HG02885 (cell line): ENCODE results near the gene TRAF2.

Experiments used
- ATAC-seq: cut with Tn5 transposase; IDR thresholded peaks from one replicate; pipeline ENCODE4 v1.9.1; 2021; ENCODE audit warnings: mild to moderate bottlenecking; ENCODE audit not compliant: unreplicated experiment, poor library complexity

TRAF2 gene

GRCh38 chr9:136931611-136932130, 45.4 kb downstream of the TRAF2 start:
- no peak for ATAC-seq

- no peak for ATAC-seq
These were observed 48.0 kb downstream of the TRAF2 start for GRCh38 chr9:136934277-136934676.

GRCh38 chr9:136935651-136936050, 49.3 kb downstream of the TRAF2 start:
- no peak for ATAC-seq

- no peak for ATAC-seq
These were observed 50.4 kb downstream of the TRAF2 start for GRCh38 chr9:136936645-136937170.

- ATAC-seq, result no peak
These were observed 51.1 kb downstream of the TRAF2 start for GRCh38 chr9:136937186-136938001.

- ATAC-seq, result no peak
These were observed 53.2 kb downstream of the TRAF2 start for GRCh38 chr9:136939431-136939995.

- ATAC-seq, result no peak
These were observed 53.7 kb downstream of the TRAF2 start for GRCh38 chr9:136939996-136940525.

- ATAC-seq, result no peak
These were observed 54.4 kb downstream of the TRAF2 start for GRCh38 chr9:136940526-136941230.

- no peak for ATAC-seq
These were observed 55.2 kb downstream of the TRAF2 start for GRCh38 chr9:136941231-136942111.

- no peak for ATAC-seq
These were observed 56.0 kb downstream of the TRAF2 start for GRCh38 chr9:136942112-136942880.

GRCh38 chr9:136942881-136943230, 56.5 kb downstream of the TRAF2 start:
- no peak for ATAC-seq

GRCh38 chr9:136943291-136944211, 57.2 kb downstream of the TRAF2 start:
- ATAC-seq, result peak; percentile 27

GRCh38 chr9:136944212-136944518, 57.8 kb downstream of the TRAF2 start:
- ATAC-seq, result peak; percentile 38

- peak; percentile 84 for ATAC-seq
These were observed 58.4 kb downstream of the TRAF2 start, which contains the start of the genes C8G and FBXW5 for GRCh38 chr9:136944519-136945332. Gene C8G (plus strand): TSS chr9:136945243. CDS start chr9:136945321, 78 bp downstream. Gene FBXW5 (minus strand): TSS chr9:136944738. CDS start chr9:136944083, 655 bp downstream.

GRCh38 chr9:136945333-136946227, 59.3 kb downstream of the TRAF2 start:
- ATAC-seq, result no peak
